Measurements from ENCODE around the gene PRR14. TPM values are rescaled to one million over a fixed set of nuclear protein-coding genes. Genes with fewer than 3 reads are reported as not detected.

Gene PRR14
- polyA plus RNA-seq, 1 of the 3 experiments (the other 2 are of a cell fraction), result 13.5 TPM

- no peak for TF ChIP-seq MAX (IDR thresholded peaks at IDR 0.05; ENCODE audit: low read depth)
- TF ChIP-seq GABPA (IDR thresholded peaks at IDR 0.05; ENCODE audit: low read depth), result no peak
- no peak for TF ChIP-seq TAF1 (IDR thresholded peaks at IDR 0.05; ENCODE audit: borderline replicate concordance, low read depth, low read length)
- TF ChIP-seq PBX3 (IDR thresholded peaks at IDR 0.05), result no peak
- no peak for TF ChIP-seq FOXJ3 (CRISPR knock-in tag; IDR thresholded peaks at IDR 0.05)
- no peak for TF ChIP-seq RAD21 (IDR thresholded peaks at IDR 0.05; ENCODE audit: low read length)
- TF ChIP-seq USF2 (IDR thresholded peaks at IDR 0.05; ENCODE audit: borderline replicate concordance, low read depth, low read length), result no peak
- TF ChIP-seq POLR2AphosphoS5 (IDR thresholded peaks at IDR 0.05; ENCODE audit: low read depth, low read length), result no peak
- no peak for TF ChIP-seq ELF1 (IDR thresholded peaks at IDR 0.05)
- Histone ChIP-seq H2AFZ (ENCODE audit: low read depth) (no peak overlapping the region), H3K79me2 (ENCODE audit: insufficient read depth) (no peaks in the 10 kb centered on the region), H3K9me3 (no peaks in the 10 kb centered on the region), H3K9me2 (no peaks in the 10 kb centered on the region), H3K27me3 (ENCODE audit: insufficient read depth) (no peaks in the 10 kb centered on the region), H3K9ac (no peak overlapping the region), H3K4me1 (ENCODE audit: control insufficient read depth in 1 of 2, insufficient read depth in 2 of 2, low read depth in 1 of 2, low read length in 1 of 2) (peaks cover 0 to 2% of the 10 kb centered on the region in 2 experiments; a peak in 1 of 4 replicates), H3K27ac (ENCODE audit: low read depth in 2 of 2, low read length in 1 of 2) (no peak overlapping the region), H3F3A (replicated peaks; ENCODE audit: insufficient read depth) (no peaks in the 10 kb centered on the region), H3K4me2 (no peak overlapping the region), H4K20me1 (ENCODE audit: insufficient read depth) (no peaks in the 10 kb centered on the region), H3K4me3 (ENCODE audit: low read depth in 2 of 2, low read length in 1 of 2) (no peak overlapping the region), H3K36me3 (replicated peaks in 1 of 2; ENCODE audit: control insufficient read depth in 1 of 2, insufficient read depth in 2 of 2, low read length in 1 of 2) (no peaks in the 10 kb centered on the region)
- POLR2A ChIA-PET, result no interaction called here
- CTCF ChIA-PET, result interaction anchor here (1.1 to 2.6 kb wide), 2 partner anchors 10 to 32 kb away, joined by 3 to 30 read pairs; partner anchors contain the start of gene FBRS
- no peak for DNase-seq
- 88% methylated on average over 4 of the region's 4 CpGs for WGBS (ENCODE audit: low lambda C conversion rate)
Measured at GRCh38 chr16:30691907-30692306, 41.1 kb downstream of the PRR14 start.

- no peak overlapping the region for H3K4me3 ChIP-seq (ENCODE audit: low read depth in 2 of 2, low read length in 1 of 2)
- H3K27me3 ChIP-seq (ENCODE audit: insufficient read depth), result no peaks in the 10 kb centered on the region
- no peaks in the 10 kb centered on the region for H3F3A ChIP-seq (replicated peaks; ENCODE audit: insufficient read depth)
- no peaks in the 10 kb centered on the region for H3K9me2 ChIP-seq
- DNase-seq, result no peak
- H2AFZ ChIP-seq (ENCODE audit: low read depth), result no peak overlapping the region
- no peak overlapping the region for H3K27ac ChIP-seq (ENCODE audit: low read depth in 2 of 2, low read length in 1 of 2)
- H3K4me1 ChIP-seq (ENCODE audit: control insufficient read depth in 1 of 2, insufficient read depth in 2 of 2, low read depth in 1 of 2, low read length in 1 of 2), result peaks cover 0 to 5% of the 10 kb centered on the region in 2 experiments; a peak in 1 of 4 replicates
- H3K79me2 ChIP-seq (ENCODE audit: insufficient read depth), result no peaks in the 10 kb centered on the region
- H3K36me3 ChIP-seq (replicated peaks in 1 of 2; ENCODE audit: control insufficient read depth in 1 of 2, insufficient read depth in 2 of 2, low read length in 1 of 2), result no peaks in the 10 kb centered on the region
- TF ChIP-seq FOSL2 (IDR thresholded peaks at IDR 0.05; ENCODE audit: borderline replicate concordance, low read depth), result no peak
- TF ChIP-seq EP300 (IDR thresholded peaks at IDR 0.05; ENCODE audit: borderline replicate concordance in 1 of 2, low read depth in 1 of 2, low read length in 1 of 2), result no peak
- no peak for TF ChIP-seq RXRA (IDR thresholded peaks at IDR 0.05; ENCODE audit: borderline replicate concordance, low read depth)
- no peak for TF ChIP-seq SIN3A (IDR thresholded peaks at IDR 0.05; ENCODE audit: borderline replicate concordance, low read depth, low read length)
- no peak for TF ChIP-seq ELF1 (IDR thresholded peaks at IDR 0.05)
- TF ChIP-seq GATA2 (CRISPR knock-in tag; IDR thresholded peaks at IDR 0.05), result no peak
- no peak for TF ChIP-seq TEAD4 (IDR thresholded peaks at IDR 0.05; ENCODE audit: borderline replicate concordance, insufficient read depth)
- TF ChIP-seq FOXJ3 (CRISPR knock-in tag; IDR thresholded peaks at IDR 0.05), result no peak
- TF ChIP-seq ZBTB33 (IDR thresholded peaks at IDR 0.05; ENCODE audit: borderline replicate concordance, low read depth), result no peak
- TF ChIP-seq TCF12 (IDR thresholded peaks at IDR 0.05), result no peak
- no peak for TF ChIP-seq IRF3 (IDR thresholded peaks at IDR 0.05; ENCODE audit: low read depth, low read length)
- TF ChIP-seq NRF1 (IDR thresholded peaks at IDR 0.05; ENCODE audit: low read depth, low read length), result no peak
- no peak overlapping the region for H3K9ac ChIP-seq
- H4K20me1 ChIP-seq (ENCODE audit: insufficient read depth), result no peaks in the 10 kb centered on the region
- WGBS (ENCODE audit: low lambda C conversion rate), result 90% methylated on average over 10 of the region's 10 CpGs
- no peaks in the 10 kb centered on the region for H3K9me3 ChIP-seq
- H3K4me2 ChIP-seq, result no peak overlapping the region
- CTCF ChIA-PET, result interaction anchor here (1.0 to 2.6 kb wide), 5 partner anchors 10 to 37 kb away, joined by 3 to 30 read pairs (median 3); partner anchors contain the start of gene FBRS
- POLR2A ChIA-PET, result no interaction called here
Measured at GRCh38 chr16:30692396-30693064, 41.8 kb downstream of the PRR14 start.

Data from SK-N-SH (cell line).